K562 (cell line): Measurements from ENCODE around the gene SPATA24. TPM values are rescaled to one million over a fixed set of nuclear protein-coding genes. Genes with fewer than 3 reads are reported as not detected.
A peak's percentile ranks its signal among the peaks of the same experiment; 100 is the strongest.

Experiments
- ATAC-seq: fragments of 200-7000 bp; cut with Tn5 transposase; 3 replicates; pipeline ENCODE4 v1.9.1; 2020; ENCODE audit warnings: moderate library complexity
- BruUV-seq: library from RNA; stranded (reverse); fragments of 400-500 nt; replicated peaks from 2 replicates; lab custom pipeline; 2021; lab: Mats Ljungman, UMichigan
- CTCF ChIA-PET: fragments of 300-600 bp; formaldehyde crosslinking; extraction: SDS; loops from one replicate; lab custom pipeline; 2021; ENCODE audit warnings: low intra/inter-chr PET ratio; lab: Yijun Ruan, JAX
- POLR2A ChIA-PET: fragments of 300-600, 350-650 bp; sonication (Branson Sonifier 250); formaldehyde crosslinking; extraction: SDS; loops from one replicate; lab custom pipeline; 2021; ENCODE audit warnings: antibody characterized with exemption, inconsistent platforms; lab: Yijun Ruan, JAX
- DNase-seq, 4 experiments: peaks; one replicate each; pipeline versions ENCODE4 v3.0.0 to v3.0.0-alpha.2; 2011 to 2018; ENCODE audit warnings: low spot score in 3 of 4, mixed read lengths in 3 of 4; ENCODE audit errors: extremely low read depth in 1 of 4
- FAIRE-seq: peaks from 2 replicates; lab custom pipeline; 2011; peaks lifted over from hg19 to GRCh38; lab: Jason Lieb, UNC
- H2AFZ ChIP-seq: 2 replicates; pipeline ENCODE4 v1.6.0; 2011; ENCODE audit warnings: low read depth, low read length, control low read depth, inconsistent platforms
- H3K27ac ChIP-seq: fragments of 200-600 bp; 3 replicates; pipeline ENCODE4 v1.8.0; 2011; ENCODE audit warnings: low read depth, mild to moderate bottlenecking, control low read depth, inconsistent platforms, low read length, moderate library complexity, mixed read lengths; ENCODE audit errors: extremely low read depth
- H3K27me3 ChIP-seq, 2 experiments: fragments of 300-600 bp in 1 of 2; 2 replicates in 1 of 2; 3 replicates in 1 of 2; pipeline versions ENCODE4 v1.6.0 to v1.8.0; 2011; ENCODE audit warnings: inconsistent platforms in 2 of 2, low read length in 2 of 2, mild to moderate bottlenecking in 1 of 2, mixed read lengths in 1 of 2, moderate library complexity in 1 of 2; ENCODE audit not compliant: control insufficient read depth in 2 of 2, insufficient read depth in 2 of 2
- H3K36me3 ChIP-seq: fragments of 300-600 bp; 3 replicates; pipeline ENCODE4 v1.8.0; 2011; ENCODE audit warnings: mild to moderate bottlenecking, low read length, inconsistent platforms; ENCODE audit not compliant: control insufficient read depth, insufficient read depth
- H3K4me1 ChIP-seq, 2 experiments: fragments of 200-600 bp in 1 of 2; replicated peaks in 1 of 2; 2 replicates in 1 of 2; 3 replicates in 1 of 2; pipeline versions ENCODE4 v1.5.1 to v1.8.0; 2011; ENCODE audit warnings: inconsistent platforms in 2 of 2, low read length in 2 of 2, mild to moderate bottlenecking in 1 of 2, mixed read lengths in 1 of 2, moderate library complexity in 1 of 2; ENCODE audit not compliant: control insufficient read depth in 2 of 2, insufficient read depth in 2 of 2
- H3K4me2 ChIP-seq: 2 replicates; pipeline ENCODE4 v1.6.1; 2011; ENCODE audit warnings: low read length, control low read depth, inconsistent platforms, mixed read lengths; ENCODE audit not compliant: insufficient read depth
- H3K4me3 ChIP-seq: fragments of 200-600 bp; sonication (generic), shearing (Covaris generic); 2 replicates; pipeline ENCODE4 v1.5.1; 2016; ENCODE audit warnings: control low read depth, inconsistent platforms
- H3K79me2 ChIP-seq: fragments of 200-600 bp; 3 replicates; pipeline ENCODE4 v1.8.0; 2011; ENCODE audit warnings: low read length, inconsistent platforms; ENCODE audit not compliant: control insufficient read depth, insufficient read depth
- H3K9ac ChIP-seq, 2 experiments: 2 replicates each; pipeline versions ENCODE4 v1.6.0 to v1.6.1; 2011; ENCODE audit warnings: low read depth in 2 of 2, low read length in 2 of 2, control low read depth in 1 of 2, inconsistent platforms in 1 of 2, mild to moderate bottlenecking in 1 of 2, mixed read lengths in 1 of 2; ENCODE audit not compliant: insufficient read depth in 1 of 2
- H3K9me1 ChIP-seq: one replicate; pipeline ENCODE4 v1.6.0; 2011; ENCODE audit warnings: inconsistent platforms, mild to moderate bottlenecking, low read length, moderate library complexity; ENCODE audit not compliant: control insufficient read depth, insufficient read depth
- H3K9me3 ChIP-seq: replicated peaks from 2 replicates; pipeline ENCODE4 v1.5.1; 2011; ENCODE audit warnings: low read depth, low read length, inconsistent platforms; ENCODE audit not compliant: control insufficient read depth, insufficient read depth
- H4K20me1 ChIP-seq: replicated peaks from 2 replicates; pipeline ENCODE4 v1.6.1; 2011; ENCODE audit warnings: low read length, inconsistent platforms, mixed read lengths; ENCODE audit not compliant: control insufficient read depth, insufficient read depth
- BRF1 ChIP-seq: IDR thresholded peaks from 3 replicates; pipeline ENCODE4 v1.6.1; 2011; ENCODE audit warnings: borderline replicate concordance, mild to moderate bottlenecking; ENCODE audit not compliant: insufficient read length; ENCODE audit errors: extremely low read depth
- FOXP4 ChIP-seq: sonication (generic); formaldehyde crosslinking; IDR thresholded peaks from 2 replicates; pipeline ENCODE4 v1.8.0; 2022; ENCODE audit warnings: mild to moderate bottlenecking, missing genetic modification reagents, borderline replicate concordance
- GABPA ChIP-seq: fragments of 200-800 bp; sonication (Bioruptor generic); conservative IDR thresholded peaks from 2 replicates; pipeline ENCODE4 v1.6.1; 2016; ENCODE audit warnings: low read depth, missing genetic modification characterization, missing compliant biosample characterization
- HINFP ChIP-seq: fragments of 450-650 bp; conservative IDR thresholded peaks from 2 replicates; pipeline ENCODE4 v1.6.1; 2016; ENCODE audit warnings: missing genetic modification characterization, low read depth, mild to moderate bottlenecking, control low read depth, missing compliant biosample characterization
- HMGN3 ChIP-seq: IDR thresholded peaks from 2 replicates; pipeline ENCODE4 v1.6.1; 2011; ENCODE audit warnings: borderline replicate concordance, low read depth, mild to moderate bottlenecking, mixed read lengths, low read length; ENCODE audit not compliant: insufficient read length; ENCODE audit errors: extremely low read depth
- LEF1 ChIP-seq: fragments of 450-650 bp; IDR thresholded peaks from 2 replicates; pipeline ENCODE4 v1.6.1; 2016; ENCODE audit warnings: mild to moderate bottlenecking
- POLR2G ChIP-seq: fragments of 200-400 bp; formaldehyde crosslinking; IDR thresholded peaks from 2 replicates; pipeline ENCODE4 v1.6.1; 2017; ENCODE audit warnings: low read depth, mild to moderate bottlenecking, antibody characterized with exemption, low read length, moderate library complexity
- STAT5B ChIP-seq: fragments of 250-450 bp; sonication (Bioruptor Pico); IDR thresholded peaks from 2 replicates; pipeline ENCODE4 v1.8.0; 2021; ENCODE audit warnings: mild to moderate bottlenecking, inconsistent platforms
- TAL1 ChIP-seq: fragments of 450-650 bp; IDR thresholded peaks from 2 replicates; pipeline ENCODE4 v1.6.1; 2016; ENCODE audit warnings: mild to moderate bottlenecking
- WGBS: fragments of 100-300 bp; shearing (Covaris generic); methylation state at CpG from one replicate; pipeline ENCODE4 v1.1.6; 2016; ENCODE audit warnings: low coverage, mixed read lengths; ENCODE audit not compliant: insufficient coverage; ENCODE audit errors: missing lambda C conversion rate; 5-methylcytosine and 5-hydroxymethylcytosine counted together
- in situ Hi-C: fragments of 300-500 bp; cut with MboI; formaldehyde crosslinking; loops from 4 replicates; pipeline ENCODE4 v1.15.0; 2018; ENCODE audit warnings: inconsistent platforms, mixed read lengths
- intact Hi-C: fragments of 100-400 bp; cut with micrococcal nuclease; formaldehyde crosslinking; loops from 2 replicates; pipeline ENCODE4 v1.14.2; 2022
- polyA plus RNA-seq, 8 experiments: library from polyadenylated mRNA; depleted of rRNA in 4 of 8; stranded (reverse) in 5 of 8; unstranded in 3 of 8; fragments of >200 nt; fragmentation: Nextera tagmentation in 2 of 8; fragmentation: Illumina TruSeq in 1 of 8; extraction: Ambion mirVana in 2 of 8; extraction: Trizol in 1 of 8; gene quantifications; 2 replicates each; pipeline versions ENCODE4 v1.2.1 to v1.2.3, GENCODE V29; 2011 to 2014; ENCODE audit warnings: inconsistent platforms in 1 of 8, missing spikeins in 1 of 8
- total RNA-seq, 7 experiments: library from RNA; depleted of rRNA in 6 of 7; stranded (reverse); fragments of >200 nt in 6 of 7; fragmentation: Illumina TruSeq in 2 of 7; extraction: Trizol in 2 of 7; gene quantifications; 2 replicates each; pipeline versions ENCODE4 v1.2.1 to v1.2.3, GENCODE V29; 2011 to 2021; ENCODE audit warnings: low replicate concordance in 1 of 7
- TF ChIP-seq, protein P1 (sequence below): fragments of 450-650 bp; IDR thresholded peaks from 2 replicates; pipeline ENCODE4 v1.7.1; 2018; ENCODE audit warnings: mild to moderate bottlenecking, low read depth; ENCODE audit not compliant: partially characterized antibody

Gene SPATA24
- total and polyA plus RNA-seq, 9 of the 15 experiments (the other 6 are each of a cell fraction or from before 2014, with no cell fraction given) = 4.1 to 12.6 (median 8.0) TPM

GRCh38 chr5:139378941-139379361 lies 24.9 kb downstream of the SPATA24 start (continued):
- TF ChIP-seq HINFP (tag) (no peak), HMGN3 (no peak), STAT5B (CRISPR knock-in tag) (no peak)

- no peak overlapping the region for H3K27ac ChIP-seq
- ChIA-PET POLR2A (interaction anchor here (0.7 to 1.0 kb wide), 2 partner anchors 10 to 250 kb away, joined by 3 read pairs; no protein-coding TSS in a partner anchor), CTCF (no interaction called here)
- no peak overlapping the region for H2AFZ ChIP-seq
- H3K4me1 ChIP-seq = peaks cover 13 to 41% of the 10 kb centered on the region in 2 experiments; a peak in 4 of 5 replicates
- no peaks in the 10 kb centered on the region for H4K20me1 ChIP-seq
- H3K4me2 ChIP-seq = no peak overlapping the region
- H3K4me3 ChIP-seq = no peak overlapping the region
- FAIRE-seq = no peak
- H3K9me1 ChIP-seq = no peaks in the 10 kb centered on the region
- H3K27me3 ChIP-seq = no peaks in the 10 kb centered on the region
- 77% methylated on average over 30 of the region's 47 CpGs for WGBS
- intact Hi-C loops (no loop called here), in situ Hi-C loops (no loop called here)
- no peaks in the 10 kb centered on the region for H3K36me3 ChIP-seq
- peak in 2 of 4 experiments; percentile 54 to 60 for DNase-seq
- no TSS peak for BruUV-seq
- H3K9me3 ChIP-seq = no peaks in the 10 kb centered on the region
- peak overlapping the region in 1 of 2 experiments; percentile 78; a peak in 1 of 4 replicates for H3K9ac ChIP-seq
- H3K79me2 ChIP-seq = no peaks in the 10 kb centered on the region
- peak; percentile 39; the same call in 2 of the 3 replicates for ATAC-seq
- TF ChIP-seq FOXP4 (no peak), BRF1 (no peak), LEF1 (no peak), POLR2G (0 out of 2 replicates have a peak, but pooled peaks have one; percentile 28), GABPA (tag) (no peak), TAL1 (no peak)
- TF ChIP-seq, protein P1, sequence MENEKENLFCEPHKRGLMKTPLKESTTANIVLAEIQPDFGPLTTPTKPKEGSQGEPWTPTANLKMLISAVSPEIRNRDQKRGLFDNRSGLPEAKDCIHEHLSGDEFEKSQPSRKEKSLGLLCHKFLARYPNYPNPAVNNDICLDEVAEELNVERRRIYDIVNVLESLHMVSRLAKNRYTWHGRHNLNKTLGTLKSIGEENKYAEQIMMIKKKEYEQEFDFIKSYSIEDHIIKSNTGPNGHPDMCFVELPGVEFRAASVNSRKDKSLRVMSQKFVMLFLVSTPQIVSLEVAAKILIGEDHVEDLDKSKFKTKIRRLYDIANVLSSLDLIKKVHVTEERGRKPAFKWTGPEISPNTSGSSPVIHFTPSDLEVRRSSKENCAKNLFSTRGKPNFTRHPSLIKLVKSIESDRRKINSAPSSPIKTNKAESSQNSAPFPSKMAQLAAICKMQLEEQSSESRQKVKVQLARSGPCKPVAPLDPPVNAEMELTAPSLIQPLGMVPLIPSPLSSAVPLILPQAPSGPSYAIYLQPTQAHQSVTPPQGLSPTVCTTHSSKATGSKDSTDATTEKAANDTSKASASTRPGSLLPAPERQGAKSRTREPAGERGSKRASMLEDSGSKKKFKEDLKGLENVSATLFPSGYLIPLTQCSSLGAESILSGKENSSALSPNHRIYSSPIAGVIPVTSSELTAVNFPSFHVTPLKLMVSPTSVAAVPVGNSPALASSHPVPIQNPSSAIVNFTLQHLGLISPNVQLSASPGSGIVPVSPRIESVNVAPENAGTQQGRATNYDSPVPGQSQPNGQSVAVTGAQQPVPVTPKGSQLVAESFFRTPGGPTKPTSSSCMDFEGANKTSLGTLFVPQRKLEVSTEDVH = no peak
Observed at GRCh38 chr5:139378101-139378825, 25.6 kb downstream of the SPATA24 start.
